HepG2 (cell line): Measurements from ENCODE around the gene EEPD1. TPM values are rescaled to one million over a fixed set of nuclear protein-coding genes. Genes with fewer than 3 reads are reported as not detected.
A peak's percentile ranks its signal among the peaks of the same experiment; 100 is the strongest.

Experiments
- ARID4A ChIP-seq: sonication (generic); formaldehyde crosslinking; IDR thresholded peaks from 2 replicates; pipeline ENCODE4 v1.5.0; 2020; ENCODE audit warnings: mild to moderate bottlenecking, missing genetic modification reagents, borderline replicate concordance
- BORCS8-MEF2B ChIP-seq: sonication (generic); formaldehyde crosslinking; IDR thresholded peaks from 2 replicates; pipeline ENCODE4 v1.8.0; 2022; ENCODE audit warnings: mild to moderate bottlenecking, missing genetic modification reagents
- BRF2 ChIP-seq: sonication (generic); formaldehyde crosslinking; IDR thresholded peaks from 2 replicates; pipeline ENCODE4 v1.8.1; 2022; ENCODE audit warnings: mild to moderate bottlenecking, missing genetic modification reagents
- CEBPB ChIP-seq: IDR thresholded peaks from 2 replicates; pipeline ENCODE4 v1.6.1; 2011; ENCODE audit warnings: low read depth, low read length, improper control_type of control experiment, borderline replicate concordance
- MIER2 ChIP-seq: IDR thresholded peaks from 2 replicates; pipeline ENCODE4 v1.6.1; 2016; ENCODE audit warnings: missing biosample characterization, missing genetic modification reagents
- PBX2 ChIP-seq: IDR thresholded peaks from 2 replicates; pipeline ENCODE4 v1.6.1; 2016; ENCODE audit warnings: control low read depth
- ZFP37 ChIP-seq: sonication (generic); formaldehyde crosslinking; IDR thresholded peaks from 2 replicates; pipeline ENCODE4 v1.4.0; 2020; ENCODE audit warnings: missing genetic modification reagents, borderline replicate concordance
- ZNF549 ChIP-seq: sonication (generic); formaldehyde crosslinking; IDR thresholded peaks from 2 replicates; pipeline ENCODE4 v1.5.0; 2020; ENCODE audit warnings: missing genetic modification reagents
- ZNF609 ChIP-seq: sonication (generic); formaldehyde crosslinking; IDR thresholded peaks from 2 replicates; pipeline ENCODE4 v1.4.0; 2020; ENCODE audit warnings: mild to moderate bottlenecking, missing genetic modification reagents, borderline replicate concordance
- ZNF619 ChIP-seq: sonication (generic); formaldehyde crosslinking; IDR thresholded peaks from 2 replicates; pipeline ENCODE4 v1.4.0; 2020; ENCODE audit warnings: mild to moderate bottlenecking, missing genetic modification reagents
- ZNF704 ChIP-seq: sonication (generic); formaldehyde crosslinking; IDR thresholded peaks from 2 replicates; pipeline ENCODE4 v1.8.1; 2023; ENCODE audit warnings: mild to moderate bottlenecking, inconsistent platforms, moderate library complexity, missing genetic modification reagents, borderline replicate concordance
- ZNF883 ChIP-seq: sonication (generic); formaldehyde crosslinking; IDR thresholded peaks from 2 replicates; pipeline ENCODE4 v1.5.1; 2020; ENCODE audit warnings: mild to moderate bottlenecking, missing genetic modification reagents; ENCODE audit errors: not compliant biosample characterization
- polyA plus RNA-seq, 8 experiments: library from polyadenylated mRNA; depleted of rRNA in 3 of 8; stranded (reverse) in 7 of 8; unstranded in 1 of 8; fragments of >200 nt; fragmentation: Illumina TruSeq in 4 of 8; extraction: Trizol in 4 of 8; gene quantifications; 2 replicates each; pipeline versions ENCODE4 v1.2.1 to v1.2.3, GENCODE V29; 2011 to 2016; ENCODE audit warnings: low read depth in 4 of 8, missing spikeins in 1 of 8, mixed read lengths in 1 of 8; ENCODE audit not compliant: insufficient read depth in 1 of 8
- total RNA-seq, 5 experiments: library from RNA; depleted of rRNA; stranded (reverse); fragments of >200 nt; fragmentation: Illumina TruSeq; extraction: Trizol; gene quantifications; 2 replicates each; pipeline ENCODE4 v1.2.3, GENCODE V29; 2016; ENCODE audit warnings: low read depth in 1 of 5

The EEPD1 gene
- total and polyA plus RNA-seq, 2 of the 13 experiments (the other 11 are each of a cell fraction or from before 2014, with no cell fraction given): 10.1 to 16.4 TPM

GRCh38 chr7:36291387-36292316, 138.6 kb downstream of the EEPD1 start (continued):
- TF ChIP-seq ZNF619 (CRISPR knock-in tag): no peak
- no peak for TF ChIP-seq ZFP37 (CRISPR knock-in tag)
- TF ChIP-seq MIER2: no peak
- TF ChIP-seq ZNF883 (CRISPR knock-in tag): no peak
- TF ChIP-seq BORCS8-MEF2B (CRISPR knock-in tag): peak; percentile 82
- TF ChIP-seq CEBPB: no peak
- TF ChIP-seq ZNF609 (CRISPR knock-in tag): 0 out of 2 replicates have a peak, but pooled peaks have one; percentile 15
- no peak for TF ChIP-seq BRF2
- TF ChIP-seq ZNF704: no peak
- TF ChIP-seq ARID4A (CRISPR knock-in tag): peak; percentile 44; the same call in 1 of the 2 replicates
- no peak for TF ChIP-seq PBX2 (CRISPR knock-in tag)
- no peak for TF ChIP-seq ZNF549
